K562 (cell line): Measurements from ENCODE around the gene CD164. TPM values are rescaled to one million over a fixed set of nuclear protein-coding genes. Genes with fewer than 3 reads are reported as not detected.

Source experiments
- polyA plus RNA-seq, 8 experiments: library from polyadenylated mRNA; depleted of rRNA in 4 of 8; stranded (reverse) in 5 of 8; unstranded in 3 of 8; fragments of >200 nt; fragmentation: Nextera tagmentation in 2 of 8; fragmentation: Illumina TruSeq in 1 of 8; extraction: Ambion mirVana in 2 of 8; extraction: Trizol in 1 of 8; gene quantifications; 2 replicates each; pipeline versions ENCODE4 v1.2.1 to v1.2.3, GENCODE V29; 2011 to 2014; ENCODE audit warnings: inconsistent platforms in 1 of 8, missing spikeins in 1 of 8
- total RNA-seq, 7 experiments: library from RNA; depleted of rRNA in 6 of 7; stranded (reverse); fragments of >200 nt in 6 of 7; fragmentation: Illumina TruSeq in 2 of 7; extraction: Trizol in 2 of 7; gene quantifications; 2 replicates each; pipeline versions ENCODE4 v1.2.1 to v1.2.3, GENCODE V29; 2011 to 2021; ENCODE audit warnings: low replicate concordance in 1 of 7
- TF ChIP-seq, protein P1 (sequence below): fragments of 200-600 bp; sonication (generic); IDR thresholded peaks from one replicate; pipeline ENCODE4 v1.6.1; 2012; ENCODE audit warnings: mild to moderate bottlenecking, low read depth, low read length, inconsistent platforms

Gene CD164
- total and polyA plus RNA-seq, 9 of the 15 experiments (the other 6 are each of a cell fraction or from before 2014, with no cell fraction given): 79.5 to 317 (median 165) TPM

DNA sequence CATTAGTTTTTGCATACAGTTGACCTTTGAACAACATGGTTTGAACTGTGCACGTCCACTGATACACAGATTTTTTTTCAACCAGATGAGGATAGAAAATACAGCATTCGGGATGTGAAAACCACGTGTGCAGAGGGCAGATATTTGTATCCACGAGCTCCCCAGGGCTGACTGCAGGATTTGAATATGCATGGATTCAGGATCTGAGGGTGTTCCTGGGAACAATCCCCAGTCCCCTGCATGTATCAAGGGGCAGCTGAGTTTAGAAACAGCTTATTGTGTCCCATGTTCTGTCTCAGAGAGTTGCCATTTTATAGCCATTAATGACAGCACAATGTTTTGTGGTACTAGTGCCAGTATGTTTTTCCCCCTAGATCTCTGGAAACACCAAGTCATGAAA lies 53.6 kb downstream of the CD164 start (continued):
- TF ChIP-seq, protein P1, sequence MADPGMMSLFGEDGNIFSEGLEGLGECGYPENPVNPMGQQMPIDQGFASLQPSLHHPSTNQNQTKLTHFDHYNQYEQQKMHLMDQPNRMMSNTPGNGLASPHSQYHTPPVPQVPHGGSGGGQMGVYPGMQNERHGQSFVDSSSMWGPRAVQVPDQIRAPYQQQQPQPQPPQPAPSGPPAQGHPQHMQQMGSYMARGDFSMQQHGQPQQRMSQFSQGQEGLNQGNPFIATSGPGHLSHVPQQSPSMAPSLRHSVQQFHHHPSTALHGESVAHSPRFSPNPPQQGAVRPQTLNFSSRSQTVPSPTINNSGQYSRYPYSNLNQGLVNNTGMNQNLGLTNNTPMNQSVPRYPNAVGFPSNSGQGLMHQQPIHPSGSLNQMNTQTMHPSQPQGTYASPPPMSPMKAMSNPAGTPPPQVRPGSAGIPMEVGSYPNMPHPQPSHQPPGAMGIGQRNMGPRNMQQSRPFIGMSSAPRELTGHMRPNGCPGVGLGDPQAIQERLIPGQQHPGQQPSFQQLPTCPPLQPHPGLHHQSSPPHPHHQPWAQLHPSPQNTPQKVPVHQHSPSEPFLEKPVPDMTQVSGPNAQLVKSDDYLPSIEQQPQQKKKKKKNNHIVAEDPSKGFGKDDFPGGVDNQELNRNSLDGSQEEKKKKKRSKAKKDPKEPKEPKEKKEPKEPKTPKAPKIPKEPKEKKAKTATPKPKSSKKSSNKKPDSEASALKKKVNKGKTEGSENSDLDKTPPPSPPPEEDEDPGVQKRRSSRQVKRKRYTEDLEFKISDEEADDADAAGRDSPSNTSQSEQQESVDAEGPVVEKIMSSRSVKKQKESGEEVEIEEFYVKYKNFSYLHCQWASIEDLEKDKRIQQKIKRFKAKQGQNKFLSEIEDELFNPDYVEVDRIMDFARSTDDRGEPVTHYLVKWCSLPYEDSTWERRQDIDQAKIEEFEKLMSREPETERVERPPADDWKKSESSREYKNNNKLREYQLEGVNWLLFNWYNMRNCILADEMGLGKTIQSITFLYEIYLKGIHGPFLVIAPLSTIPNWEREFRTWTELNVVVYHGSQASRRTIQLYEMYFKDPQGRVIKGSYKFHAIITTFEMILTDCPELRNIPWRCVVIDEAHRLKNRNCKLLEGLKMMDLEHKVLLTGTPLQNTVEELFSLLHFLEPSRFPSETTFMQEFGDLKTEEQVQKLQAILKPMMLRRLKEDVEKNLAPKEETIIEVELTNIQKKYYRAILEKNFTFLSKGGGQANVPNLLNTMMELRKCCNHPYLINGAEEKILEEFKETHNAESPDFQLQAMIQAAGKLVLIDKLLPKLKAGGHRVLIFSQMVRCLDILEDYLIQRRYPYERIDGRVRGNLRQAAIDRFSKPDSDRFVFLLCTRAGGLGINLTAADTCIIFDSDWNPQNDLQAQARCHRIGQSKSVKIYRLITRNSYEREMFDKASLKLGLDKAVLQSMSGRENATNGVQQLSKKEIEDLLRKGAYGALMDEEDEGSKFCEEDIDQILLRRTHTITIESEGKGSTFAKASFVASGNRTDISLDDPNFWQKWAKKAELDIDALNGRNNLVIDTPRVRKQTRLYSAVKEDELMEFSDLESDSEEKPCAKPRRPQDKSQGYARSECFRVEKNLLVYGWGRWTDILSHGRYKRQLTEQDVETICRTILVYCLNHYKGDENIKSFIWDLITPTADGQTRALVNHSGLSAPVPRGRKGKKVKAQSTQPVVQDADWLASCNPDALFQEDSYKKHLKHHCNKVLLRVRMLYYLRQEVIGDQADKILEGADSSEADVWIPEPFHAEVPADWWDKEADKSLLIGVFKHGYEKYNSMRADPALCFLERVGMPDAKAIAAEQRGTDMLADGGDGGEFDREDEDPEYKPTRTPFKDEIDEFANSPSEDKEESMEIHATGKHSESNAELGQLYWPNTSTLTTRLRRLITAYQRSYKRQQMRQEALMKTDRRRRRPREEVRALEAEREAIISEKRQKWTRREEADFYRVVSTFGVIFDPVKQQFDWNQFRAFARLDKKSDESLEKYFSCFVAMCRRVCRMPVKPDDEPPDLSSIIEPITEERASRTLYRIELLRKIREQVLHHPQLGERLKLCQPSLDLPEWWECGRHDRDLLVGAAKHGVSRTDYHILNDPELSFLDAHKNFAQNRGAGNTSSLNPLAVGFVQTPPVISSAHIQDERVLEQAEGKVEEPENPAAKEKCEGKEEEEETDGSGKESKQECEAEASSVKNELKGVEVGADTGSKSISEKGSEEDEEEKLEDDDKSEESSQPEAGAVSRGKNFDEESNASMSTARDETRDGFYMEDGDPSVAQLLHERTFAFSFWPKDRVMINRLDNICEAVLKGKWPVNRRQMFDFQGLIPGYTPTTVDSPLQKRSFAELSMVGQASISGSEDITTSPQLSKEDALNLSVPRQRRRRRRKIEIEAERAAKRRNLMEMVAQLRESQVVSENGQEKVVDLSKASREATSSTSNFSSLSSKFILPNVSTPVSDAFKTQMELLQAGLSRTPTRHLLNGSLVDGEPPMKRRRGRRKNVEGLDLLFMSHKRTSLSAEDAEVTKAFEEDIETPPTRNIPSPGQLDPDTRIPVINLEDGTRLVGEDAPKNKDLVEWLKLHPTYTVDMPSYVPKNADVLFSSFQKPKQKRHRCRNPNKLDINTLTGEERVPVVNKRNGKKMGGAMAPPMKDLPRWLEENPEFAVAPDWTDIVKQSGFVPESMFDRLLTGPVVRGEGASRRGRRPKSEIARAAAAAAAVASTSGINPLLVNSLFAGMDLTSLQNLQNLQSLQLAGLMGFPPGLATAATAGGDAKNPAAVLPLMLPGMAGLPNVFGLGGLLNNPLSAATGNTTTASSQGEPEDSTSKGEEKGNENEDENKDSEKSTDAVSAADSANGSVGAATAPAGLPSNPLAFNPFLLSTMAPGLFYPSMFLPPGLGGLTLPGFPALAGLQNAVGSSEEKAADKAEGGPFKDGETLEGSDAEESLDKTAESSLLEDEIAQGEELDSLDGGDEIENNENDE: no peak
